NCI-H2081 (cell line): Measurements from ENCODE around the gene LRTM2.
"Not testable (repeated sequence)": the region's sequence is repeated elsewhere in the genome, so short reads cannot be mapped to it uniquely, and the experiment has no call there.

Source experiments
- DNase-seq, 2 experiments: peaks; one replicate each; lab custom pipeline; 2025; lab: John Stamatoyannopoulos, UW

Gene LRTM2

DNA sequence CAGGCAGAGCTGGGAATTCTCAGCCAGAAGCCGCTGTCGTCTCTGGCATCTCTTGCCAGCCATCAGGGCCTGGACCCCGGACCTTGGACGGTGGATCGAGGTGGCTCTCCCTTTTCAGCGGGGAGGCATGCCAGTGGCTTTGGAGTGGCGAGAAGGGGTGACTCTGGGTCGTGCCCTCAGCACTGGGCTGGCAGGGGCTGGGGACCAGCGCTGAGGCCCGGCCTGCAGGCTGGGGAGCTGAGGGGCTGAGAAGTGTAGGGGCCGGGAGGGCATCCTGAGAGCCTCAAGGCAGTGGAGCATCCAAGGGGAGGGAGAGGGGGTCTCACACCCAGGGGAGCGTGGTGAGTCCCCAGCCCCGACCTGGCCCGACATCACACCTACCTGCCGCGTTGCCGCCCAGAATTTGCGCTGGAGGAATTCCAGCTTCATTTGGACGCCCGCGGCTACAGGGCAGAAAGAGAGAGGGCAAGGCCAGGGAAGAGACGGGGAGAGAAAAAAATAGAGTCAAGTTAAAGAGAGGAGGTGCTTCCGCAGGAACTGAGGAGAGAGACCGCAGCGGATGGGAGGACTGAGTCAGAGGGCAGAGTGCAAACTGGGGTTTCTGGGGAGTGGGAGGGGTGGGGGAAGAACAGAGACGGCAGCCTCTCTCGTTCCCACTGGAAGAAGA, 9.0 kb upstream of the LRTM2 start:
- no peak for DNase-seq

DNA sequence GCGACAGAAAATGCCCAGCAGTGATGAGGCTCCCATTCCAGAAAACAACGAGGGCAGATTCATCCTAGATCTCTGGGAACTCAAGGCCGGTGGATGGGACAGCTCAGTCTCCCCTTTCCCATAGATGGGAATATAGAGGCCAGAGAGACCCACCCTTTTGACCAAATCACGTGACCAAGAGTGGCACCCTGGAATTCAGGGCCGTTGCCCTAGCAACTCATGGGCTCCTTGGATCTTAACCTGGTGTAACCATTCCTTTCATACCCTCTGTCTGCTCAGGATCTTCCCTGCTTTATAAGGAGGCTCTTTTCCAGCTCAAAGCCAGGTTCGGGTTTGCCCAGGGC, 8.4 kb upstream of the LRTM2 start:
- DNase-seq = no peak

DNA sequence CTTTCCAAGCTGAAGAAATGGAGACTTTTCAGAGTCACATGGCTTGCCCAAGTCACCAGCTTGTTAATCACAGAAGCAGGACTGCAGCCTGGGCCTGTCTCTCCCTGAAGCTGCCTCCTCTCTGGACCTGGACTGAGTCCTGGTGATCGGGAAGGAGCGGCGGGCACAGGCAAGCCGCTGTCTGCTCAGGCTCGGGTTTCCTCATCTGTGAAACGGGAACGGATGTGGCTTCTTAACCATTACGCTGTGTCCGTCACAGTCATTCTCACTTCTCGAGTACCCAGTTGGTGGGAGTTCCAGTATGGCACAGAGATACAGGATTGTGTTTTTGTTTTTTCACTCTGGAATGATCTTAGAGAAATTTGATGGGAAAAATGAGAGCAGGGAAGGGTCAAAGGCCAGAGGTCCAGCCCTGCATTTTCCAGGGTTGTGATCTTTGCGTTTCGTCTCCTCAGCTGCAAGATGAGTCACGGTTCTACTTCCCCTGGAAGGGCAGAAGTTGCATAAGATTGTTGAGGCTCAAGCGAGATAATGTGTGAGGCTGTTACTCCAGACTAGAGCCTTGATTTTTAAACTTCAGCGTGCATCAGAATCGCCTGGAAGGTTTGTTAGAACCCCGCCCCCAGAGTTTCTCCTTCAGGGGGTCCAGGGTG, 7.6 kb upstream of the LRTM2 start:
- no peak for DNase-seq

DNA sequence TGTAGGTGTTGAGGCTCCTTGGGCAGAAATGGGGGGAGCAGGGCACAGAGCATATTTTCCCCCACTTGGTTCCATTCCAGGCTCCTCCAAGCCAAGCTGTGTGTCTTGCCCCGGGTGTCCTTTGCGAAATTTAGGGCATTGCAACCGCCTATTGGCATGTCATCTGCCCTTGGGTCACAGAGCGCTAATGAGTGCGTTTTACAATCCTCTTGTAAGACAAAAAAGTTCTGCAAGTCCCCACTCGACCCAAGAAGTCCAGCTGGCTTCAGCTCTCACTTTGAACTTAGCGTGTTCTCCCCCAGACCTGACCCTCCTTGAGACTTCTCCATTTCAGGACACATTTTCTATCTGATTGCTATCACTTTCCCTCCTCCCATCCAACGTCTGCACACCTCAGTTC, 6.1 kb upstream of the LRTM2 start:
- DNase-seq = no peak

DNA sequence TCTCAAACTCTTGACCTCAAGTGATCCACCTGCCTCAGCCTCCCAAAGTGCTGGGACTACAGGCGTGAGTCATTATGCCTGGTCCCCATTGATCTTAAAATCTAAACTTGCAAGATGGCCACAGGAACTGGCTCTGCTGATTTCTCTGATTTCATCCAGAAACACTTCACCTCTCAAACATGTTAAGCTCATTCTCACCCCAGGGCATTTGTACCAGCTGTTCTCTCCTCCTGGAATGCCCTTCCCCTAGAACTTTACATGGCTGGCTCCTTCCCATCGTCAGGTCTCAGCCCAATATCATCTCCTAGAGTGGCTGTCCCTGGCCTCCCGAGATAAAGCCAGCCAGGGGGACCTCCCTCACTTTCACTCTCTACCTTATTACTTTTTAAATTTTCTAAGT, 5.3 kb upstream of the LRTM2 start:
- no peak for DNase-seq

DNA sequence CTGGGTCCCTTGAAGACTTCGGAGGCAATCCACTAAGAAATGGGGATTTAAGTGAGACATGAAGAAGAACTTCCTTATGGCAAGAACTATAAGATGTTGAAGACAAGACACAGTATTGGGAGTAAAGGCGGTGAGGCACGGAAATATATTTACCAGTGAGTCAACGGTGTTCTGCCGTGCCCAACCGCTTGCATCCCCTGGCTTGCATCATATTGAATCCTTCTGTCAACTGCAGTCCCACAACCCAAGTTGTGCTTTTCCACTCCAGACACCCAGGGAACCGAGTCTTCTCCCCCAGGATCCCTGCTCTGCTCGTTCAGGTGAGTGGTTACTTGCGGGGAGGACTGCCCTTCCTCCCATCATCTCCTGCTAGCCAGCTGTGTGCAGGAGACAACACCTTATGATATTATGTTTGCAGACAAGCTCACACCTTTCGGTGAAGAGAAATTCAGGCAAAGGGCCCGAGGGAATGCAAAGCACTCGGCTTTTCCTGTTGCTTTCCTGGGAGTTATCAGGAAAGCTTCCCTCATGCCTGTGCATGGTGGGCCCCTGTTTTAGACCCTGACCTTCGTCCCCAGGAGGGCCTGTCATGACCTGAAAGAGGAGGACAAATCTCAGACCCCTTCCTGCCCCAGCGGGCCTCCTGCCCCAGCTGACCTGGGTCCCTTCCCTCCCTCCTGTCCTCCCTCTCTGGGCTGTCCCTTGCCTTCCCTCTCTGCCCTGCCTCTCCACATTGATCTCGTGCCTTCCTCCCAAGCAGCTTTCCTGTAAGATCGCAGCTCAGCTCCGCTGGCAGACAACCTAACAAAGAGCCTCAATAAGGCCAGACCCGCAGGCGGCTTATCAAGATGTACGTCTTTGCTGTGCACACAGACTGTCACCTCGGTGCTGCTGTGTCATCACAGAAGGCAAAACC, 4.3 kb upstream of the LRTM2 start:
- DNase-seq = no peak

DNA sequence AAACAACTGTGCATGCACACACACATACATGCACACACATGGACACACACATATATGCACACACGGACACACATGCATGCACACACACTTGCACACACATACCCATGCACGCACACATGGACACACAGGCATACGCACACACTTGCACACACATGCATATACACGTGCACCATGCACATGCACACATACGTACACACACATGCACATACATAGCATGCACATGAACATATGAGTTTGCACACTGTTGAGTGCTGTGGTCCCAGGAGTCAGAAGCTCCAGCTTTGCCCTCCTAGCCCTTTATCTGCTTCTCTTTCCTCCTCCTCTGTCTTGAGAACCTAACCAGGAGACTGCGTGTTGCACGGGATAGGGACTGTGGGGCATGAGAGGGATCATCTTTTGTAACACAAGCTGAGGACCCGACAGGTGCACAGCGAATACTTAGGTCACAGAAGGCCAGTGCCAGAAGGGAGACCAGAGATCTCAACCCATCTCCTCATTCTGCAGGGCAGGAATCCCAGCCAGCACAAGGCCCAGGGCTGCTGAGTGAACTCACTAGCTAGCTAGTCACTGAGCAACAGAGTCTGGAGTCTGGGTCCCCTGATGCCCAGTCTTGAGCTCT, 3.5 kb upstream of the LRTM2 start:
- DNase-seq = no peak

DNA sequence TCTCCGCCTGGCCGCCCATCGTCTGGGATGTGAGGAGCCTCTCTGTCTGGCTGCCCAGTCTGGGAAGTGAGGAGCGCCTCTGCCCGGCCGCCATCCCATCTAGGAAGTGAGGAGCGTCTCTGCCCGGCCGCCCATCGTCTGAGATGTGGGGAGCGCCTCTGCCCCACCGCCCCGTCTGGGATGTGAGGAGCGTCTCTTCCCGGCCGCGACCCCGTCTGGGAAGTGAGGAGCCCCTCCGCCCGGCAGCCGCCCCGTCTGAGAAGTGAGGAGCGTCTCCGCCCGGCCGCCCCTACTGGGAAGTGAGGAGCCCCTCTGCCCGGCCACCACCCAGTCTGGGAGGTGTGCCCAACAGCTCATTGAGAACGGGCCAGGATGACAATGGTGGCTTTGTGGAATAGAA, 2.4 kb upstream of the LRTM2 start:
- not testable (repeated sequence) for DNase-seq

DNA sequence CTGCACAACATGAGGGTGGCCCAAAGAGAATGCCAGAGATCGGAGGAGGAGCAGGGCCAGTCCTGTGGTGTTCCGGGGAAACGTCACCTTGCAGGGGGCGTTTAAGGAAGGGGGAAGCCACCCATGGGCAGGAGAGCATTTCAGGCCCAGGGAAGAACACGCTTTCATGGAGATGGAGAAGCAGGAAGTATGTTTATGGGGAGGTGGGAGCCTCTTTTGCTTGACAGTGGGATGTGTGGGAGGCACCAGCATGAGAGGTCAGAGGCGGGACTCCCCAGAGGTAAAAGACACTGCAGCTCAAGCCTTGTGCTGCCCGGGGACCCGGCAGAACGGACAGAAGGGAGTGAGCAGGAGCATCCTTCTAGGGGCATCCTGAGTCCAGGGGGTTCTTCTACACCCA, 1.3 kb upstream of the LRTM2 start:
- no peak for DNase-seq

DNA sequence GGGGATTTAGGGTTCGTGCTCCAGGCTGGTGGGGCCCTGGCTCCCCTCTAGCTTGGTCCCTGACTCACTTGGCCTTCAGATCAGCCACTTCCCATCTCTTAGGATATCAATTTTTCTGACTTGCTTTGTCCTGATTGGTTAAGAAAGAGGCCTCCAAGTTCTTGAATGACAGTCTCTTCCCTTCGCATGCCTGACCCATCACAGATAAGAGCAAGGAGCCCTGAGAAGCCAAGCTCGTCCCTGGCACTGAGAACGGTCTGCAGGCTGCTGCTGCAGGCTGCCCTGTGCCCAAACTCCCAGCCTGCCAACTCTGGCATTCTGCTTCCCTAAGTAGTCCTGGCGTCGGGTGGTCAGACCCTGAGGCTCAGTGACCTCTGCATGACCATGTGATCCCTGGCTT, 794 bp upstream of the LRTM2 start:
- no peak for DNase-seq

DNA sequence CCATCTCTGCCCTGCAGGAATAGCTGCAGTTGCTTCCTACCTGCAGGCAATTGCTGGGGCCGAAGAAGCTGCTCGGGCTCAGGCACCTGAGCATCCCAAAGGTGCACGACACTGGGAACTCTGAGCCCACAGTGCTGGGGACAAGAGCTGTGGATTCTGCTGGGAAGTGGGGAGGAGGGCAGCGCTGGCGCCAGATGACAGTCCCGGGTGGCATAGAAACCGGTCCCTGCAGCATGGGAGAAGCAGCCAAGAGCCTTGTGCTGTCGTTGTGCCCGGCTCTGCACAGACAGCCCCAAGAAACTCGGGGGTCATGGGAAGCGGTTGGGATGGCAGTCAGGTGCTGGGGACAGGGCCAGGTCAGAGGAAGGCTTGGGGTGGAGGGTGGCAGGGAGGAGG, 529 bp downstream of the LRTM2 start:
- DNase-seq = no peak

DNA sequence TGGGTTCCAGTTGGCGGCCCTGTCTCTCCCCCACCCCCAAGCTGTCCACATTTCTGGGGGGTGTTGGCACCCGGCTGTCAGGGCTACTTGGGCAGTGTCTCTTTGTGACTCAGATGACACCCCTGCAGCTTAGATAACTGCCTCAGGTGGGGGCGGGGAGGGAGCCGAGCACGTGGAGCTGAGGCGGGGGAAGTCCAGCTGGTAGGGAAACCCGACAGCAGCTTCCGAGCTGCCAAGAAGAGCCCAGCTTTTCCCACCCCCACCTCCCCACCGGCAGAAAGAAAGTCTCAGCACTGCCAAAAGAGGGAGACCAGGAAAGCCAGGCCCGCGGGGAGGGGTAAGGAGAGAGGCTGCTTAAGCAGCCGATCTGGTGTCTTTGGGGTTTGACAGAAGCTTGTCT, 1.4 kb downstream of the LRTM2 start:
- DNase-seq = no peak

DNA sequence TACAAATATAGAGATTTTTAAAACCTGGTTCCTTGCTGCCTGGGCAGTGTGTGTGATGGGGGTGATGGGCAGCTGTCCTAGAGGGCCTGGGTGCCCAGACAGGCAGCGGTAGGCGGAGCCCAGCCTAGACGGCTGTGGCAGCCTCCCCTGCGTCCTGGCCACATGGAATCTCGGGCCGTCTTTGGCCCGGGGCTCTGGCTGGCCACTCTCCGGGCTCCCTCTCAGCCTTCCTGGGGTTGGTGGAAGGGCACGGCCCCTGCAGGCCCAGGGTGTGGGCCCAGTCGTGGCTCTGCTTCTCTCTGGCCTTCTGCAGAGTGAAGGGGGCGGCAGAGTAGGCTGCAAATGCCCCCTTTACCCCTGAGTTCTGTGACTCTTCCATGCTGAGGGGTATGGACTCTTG, 2.3 kb downstream of the LRTM2 start:
- no peak for DNase-seq

DNA sequence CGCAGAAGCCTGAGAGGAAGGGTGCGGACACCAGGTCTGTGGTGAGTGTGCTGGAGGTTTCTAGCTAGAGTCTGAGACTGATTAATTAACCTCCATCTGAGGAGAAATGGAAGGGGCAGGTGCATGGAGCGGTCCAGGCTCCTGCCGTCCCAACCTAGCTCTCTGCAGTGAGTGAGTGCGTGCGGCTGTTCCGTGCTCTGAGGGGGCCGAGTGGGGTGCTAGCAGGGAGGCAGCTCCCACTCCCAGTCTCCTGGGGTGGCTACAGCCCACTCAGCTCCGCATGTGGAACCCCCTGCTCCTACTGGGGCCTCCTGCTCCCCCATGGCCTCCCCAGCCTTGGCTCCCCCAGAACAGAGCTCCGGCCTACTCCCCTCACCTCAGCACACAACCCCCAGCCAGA, 2.9 kb downstream of the LRTM2 start:
- DNase-seq = no peak

DNA sequence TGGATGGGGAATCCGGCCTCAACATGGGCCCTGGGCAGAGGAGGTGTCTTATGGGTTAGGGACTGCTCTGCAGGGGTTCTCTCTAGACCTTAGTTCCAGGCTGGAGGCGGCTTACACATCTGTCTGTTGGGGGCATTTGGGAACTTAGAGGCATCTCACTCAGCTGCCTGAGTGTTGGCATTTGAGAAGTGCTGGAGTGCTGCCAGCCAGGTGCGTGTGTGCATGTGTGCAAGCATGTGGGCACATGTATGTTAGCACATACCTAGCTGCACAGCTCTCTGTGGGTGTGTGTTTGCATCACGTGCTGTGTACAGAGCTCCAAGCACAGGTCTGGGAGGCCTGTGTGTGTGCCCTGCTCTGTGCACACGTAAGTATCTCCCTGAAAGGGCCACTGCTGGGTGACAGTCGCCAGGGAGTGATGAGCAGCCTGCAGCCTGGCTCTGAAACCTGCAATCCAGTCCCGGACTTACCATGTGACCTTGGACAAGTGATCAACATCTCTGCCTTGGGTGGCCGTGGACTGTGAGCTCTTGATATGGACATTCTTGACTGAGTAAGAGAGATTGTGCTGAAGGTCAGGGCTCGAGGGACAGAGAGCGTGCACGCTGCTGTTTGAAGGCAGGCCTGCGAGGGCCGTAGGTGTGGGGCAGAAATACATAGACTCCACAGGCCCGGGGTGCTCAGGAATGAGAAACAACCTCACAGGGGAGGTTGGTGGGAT, 5.2 kb downstream of the LRTM2 start:
- no peak for DNase-seq

DNA sequence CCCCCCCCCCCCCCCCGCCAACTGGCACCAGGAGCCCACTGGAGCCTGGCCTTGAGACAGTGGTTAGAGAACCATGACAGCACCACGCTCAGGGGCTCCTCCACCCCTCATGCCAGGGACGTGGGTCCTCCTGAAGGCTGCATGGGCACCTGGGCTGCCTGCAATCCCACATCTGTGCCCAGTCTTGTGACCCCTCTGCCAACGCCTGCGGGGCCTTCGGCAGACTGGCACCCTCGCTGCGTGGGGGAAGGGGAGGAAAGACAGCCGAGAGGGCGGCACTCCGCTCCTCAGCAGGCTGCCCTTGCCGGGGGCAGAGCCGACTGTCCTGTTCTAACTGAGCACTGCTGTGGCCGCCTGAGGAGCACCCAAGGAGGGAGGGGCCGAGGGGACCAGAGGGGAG, 6.0 kb downstream of the LRTM2 start:
- DNase-seq = no peak

DNA sequence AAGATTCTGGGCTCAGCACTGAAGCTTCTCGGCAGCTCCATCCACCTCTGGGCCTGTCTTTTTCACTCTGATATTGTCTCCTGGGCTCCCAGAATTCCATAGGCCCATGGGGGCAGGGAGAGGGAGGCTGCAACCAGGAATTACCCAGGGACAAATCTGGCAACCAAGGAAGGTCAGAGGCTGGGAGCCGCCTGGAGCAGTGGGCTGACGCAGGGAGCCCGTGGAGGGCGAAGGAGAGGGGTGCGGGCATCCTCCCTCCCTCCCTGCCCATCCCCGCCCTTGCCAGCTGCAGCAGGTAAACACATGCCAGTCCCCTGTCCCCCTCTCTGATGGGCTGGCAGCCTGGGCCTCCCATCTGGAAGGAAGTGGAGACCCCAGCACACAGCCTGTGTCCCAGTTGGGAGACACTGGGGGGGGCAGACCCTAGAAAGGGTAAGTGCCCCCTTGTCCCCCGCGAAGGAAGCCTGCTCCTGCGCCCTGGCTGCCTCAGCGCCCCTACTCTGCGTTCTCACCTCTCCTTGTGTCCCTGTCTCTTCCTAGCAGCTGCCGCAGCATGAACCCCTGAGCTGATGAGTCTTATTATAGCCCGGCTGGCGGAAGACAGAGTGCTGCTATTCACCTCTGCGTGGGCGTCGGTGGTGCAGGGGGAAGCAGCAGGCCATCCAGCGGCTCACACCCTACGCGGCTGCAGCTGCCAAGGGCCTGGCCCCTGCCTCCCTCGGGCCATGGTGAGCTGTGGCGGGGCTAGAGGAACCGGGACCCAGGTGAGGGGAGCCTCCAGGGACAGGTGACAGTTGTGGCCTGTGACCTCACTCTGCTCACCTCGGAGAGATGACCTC, 6.7 kb downstream of the LRTM2 start:
- no peak for DNase-seq

DNA sequence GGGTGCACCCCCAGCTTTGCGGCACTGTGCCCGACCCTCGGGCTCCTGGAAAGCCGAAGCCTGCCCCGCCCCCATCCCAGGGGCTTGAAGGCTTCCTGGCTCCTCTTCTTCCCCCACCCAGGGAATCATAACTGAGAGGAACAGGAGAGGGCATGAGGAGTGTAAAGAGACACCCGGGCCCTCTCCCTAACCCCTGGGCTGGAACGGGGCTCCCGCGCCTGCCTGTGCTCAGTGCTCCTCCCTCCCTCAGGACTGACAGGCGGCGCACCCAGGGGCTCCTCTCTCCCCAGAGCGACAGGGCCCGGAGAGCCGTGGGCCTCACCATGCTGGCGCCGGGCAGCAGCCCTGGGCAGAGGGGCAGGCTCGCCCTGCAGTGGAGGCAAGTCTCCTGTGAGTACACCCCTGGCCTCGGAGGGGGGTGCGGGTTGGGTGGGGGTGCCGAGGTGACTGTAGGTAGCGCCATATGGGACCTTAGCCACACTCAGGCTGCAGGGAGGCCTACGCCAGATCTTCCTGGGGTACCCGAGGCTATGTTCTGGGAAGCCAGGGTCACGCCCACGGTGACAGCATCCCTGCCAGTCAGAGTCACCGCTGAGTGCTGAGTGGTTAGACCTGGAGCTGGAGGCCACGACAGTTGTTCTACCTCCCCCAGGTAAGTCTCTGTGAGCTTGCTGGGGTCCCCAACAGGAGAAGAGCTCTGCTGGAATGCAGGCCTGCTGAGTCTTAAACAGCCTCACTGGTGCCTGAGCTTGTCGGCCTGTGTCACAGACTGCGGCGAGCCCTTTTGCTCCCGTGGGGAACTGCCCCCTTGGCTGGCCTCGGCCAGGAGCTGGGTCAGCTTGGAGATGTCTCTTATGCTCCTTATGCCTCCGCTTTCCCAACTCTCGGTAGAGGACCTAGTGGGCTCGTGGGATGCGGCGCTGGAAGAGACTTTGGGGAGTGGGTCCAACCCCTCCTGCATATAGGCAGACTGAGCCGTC, 7.8 kb downstream of the LRTM2 start:
- DNase-seq = no peak

DNA sequence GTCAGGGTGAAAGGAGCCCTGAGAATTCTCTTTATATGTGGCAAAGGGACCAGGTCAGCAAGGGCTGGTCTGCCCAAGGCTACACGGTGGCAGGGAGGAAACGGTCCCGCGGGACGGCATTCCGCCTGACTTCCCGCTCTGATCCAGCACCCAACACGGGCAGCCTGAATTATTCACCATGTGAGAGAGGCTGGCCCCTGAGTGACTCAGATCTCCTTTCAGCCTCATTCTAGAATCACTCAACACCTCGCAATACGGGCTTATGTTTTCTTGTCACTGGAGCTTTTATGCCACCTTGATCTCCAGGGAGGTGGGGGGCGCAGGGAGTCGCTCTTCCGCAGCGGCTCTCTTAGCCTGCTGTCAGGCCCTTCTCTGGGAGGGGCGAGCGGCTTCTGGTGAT, 8.5 kb downstream of the LRTM2 start:
- DNase-seq = no peak

DNA sequence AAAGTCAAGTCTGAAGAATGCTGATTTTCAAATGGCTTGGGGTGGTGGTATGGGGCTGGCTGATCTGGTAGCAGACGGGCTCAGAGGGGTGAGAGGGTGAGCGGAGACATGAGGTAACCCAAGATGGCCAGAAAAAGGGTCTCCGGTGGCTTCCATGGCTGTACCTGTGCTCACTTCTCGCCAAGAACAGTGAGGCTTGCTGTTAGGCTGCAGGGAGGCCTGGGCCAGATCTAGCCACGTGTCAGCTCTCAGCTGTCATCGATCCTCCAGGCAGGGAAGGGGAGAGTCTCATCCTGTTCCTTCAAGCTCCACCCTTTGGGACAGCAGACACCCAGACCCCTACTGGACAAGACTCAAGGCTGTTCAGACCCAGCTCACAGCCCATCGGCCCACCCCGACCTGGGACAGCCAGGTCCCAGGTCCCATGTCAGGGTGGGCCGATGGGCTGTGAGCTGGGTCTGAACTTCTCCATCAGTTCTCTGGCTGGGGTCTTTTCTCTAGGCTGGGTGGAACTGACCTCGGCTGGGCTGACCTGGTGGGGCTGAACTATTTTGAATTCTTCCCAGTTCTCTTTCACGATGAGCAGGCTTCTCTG, 9.0 kb downstream of the LRTM2 start:
- no peak for DNase-seq
